Ovary (tissue), 9 donors: ENCODE measurements around the gene FHL3. TPM values are rescaled to one million over a fixed set of nuclear protein-coding genes. Genes with fewer than 3 reads are reported as not detected.

ENCODE experiments used
- DNase-seq, 5 donors: peaks; one replicate each; pipeline ENCODE4 v3.0.0-alpha.2; 2019 to 2020
- H3K27ac ChIP-seq, 2 donors: fragments of 200-600 bp; one replicate each; pipeline versions ENCODE4 v1.5.1 to v1.8.0; 2019 to 2022
- H3K27me3 ChIP-seq: fragments of 200-600 bp; one replicate; pipeline ENCODE4 v1.8.0; 2022
- H3K36me3 ChIP-seq: fragments of 200-600 bp; sonication (generic); one replicate; pipeline ENCODE4 v1.5.1; 2019
- H3K4me1 ChIP-seq: one replicate; pipeline ENCODE4 v1.8.1; 2013; ENCODE audit warnings: mild to moderate bottlenecking, moderate library complexity; ENCODE audit not compliant: insufficient read depth
- H3K4me3 ChIP-seq: fragments of 200-600 bp; sonication (generic); one replicate; pipeline ENCODE4 v1.5.1; 2017
- H3K9me3 ChIP-seq, 2 donors: fragments of 200-600 bp in 1 of 2; sonication (generic) in 1 of 2; one replicate each; pipeline versions ENCODE4 v1.5.1 to v1.8.1; 2013 to 2019; ENCODE audit warnings: mild to moderate bottlenecking in 1 of 2, moderate library complexity in 1 of 2
- CTCF ChIP-seq, 3 donors: fragments of 450-650 bp in 2 of 3; fragments of 200-600 bp in 1 of 3; IDR thresholded peaks; one replicate each; pipeline versions ENCODE4 v1.5.1 to v1.8.0; 2016 to 2022; ENCODE audit warnings: antibody characterized with exemption in 3 of 3, mild to moderate bottlenecking in 1 of 3
- EP300 ChIP-seq: sonication (generic); formaldehyde crosslinking; IDR thresholded peaks from one replicate; pipeline ENCODE4 v1.6.1; 2017; ENCODE audit warnings: antibody characterized with exemption
- POLR2A ChIP-seq: fragments of 450-650 bp; IDR thresholded peaks from one replicate; pipeline ENCODE4 v1.6.1; 2017; ENCODE audit warnings: antibody characterized with exemption, mild to moderate bottlenecking, moderate library complexity
- WGBS, 3 donors: extraction: QIAGEN DNeasy Blood & Tissue Kit in 1 of 3; methylation state at CpG; one replicate each; pipeline versions ENCODE4 v1.1.5 to v1.1.7; 2013 to 2017; 5-methylcytosine and 5-hydroxymethylcytosine counted together
- intact Hi-C, 4 donors: fragments of 100-400 bp; cut with DNase I; formaldehyde crosslinking; loops; one replicate each; pipeline versions ENCODE4 v1.11.0 to v1.15.1; 2022 to 2023
- polyA plus RNA-seq, 2 donors: library from polyadenylated mRNA; stranded (reverse); fragments of 200-250 nt in 1 of 2; fragments of 350-450 nt in 1 of 2; fragmentation: Illumina TruSeq in 1 of 2; extraction: RNeasy Lipid Tissue Mini Kit (QIAGEN cat#74804) in 1 of 2; gene quantifications; one replicate each; pipeline ENCODE4 v1.2.3, GENCODE V29; 2013 to 2014
- total RNA-seq, 7 donors: library from RNA; depleted of rRNA in 2 of 7; stranded (reverse); fragments of >200 nt in 2 of 7; fragmentation: NEBNext Ultra II Directional in 3 of 7; extraction: Animal tissue kit (Norgen Biotek cat#: 25700) in 3 of 7; gene quantifications; one replicate each; pipeline versions ENCODE4 v1.1.0 to v1.2.4, GENCODE V29; 2016 to 2023
- donor health status: DM: no; HTN: no; CAD: no; lungs with moderate emphysema.
- donor health status: DM: no; HTN: no; CAD: no.
- donor health status: Bipolar disorder and iron deficiency.
- donor health status: DM: yes; HTN: yes; CAD: no.
- donor health status: DM: no; HTN: no; CAD: no.
- donor health status: DM: yes; HTN: yes; CAD: no.

FHL3 gene
- total and polyA plus RNA-seq, 9 donors: 13.9 to 63.3 (median 28.8) TPM

GRCh38 chr1:38043036-38043747, 37.9 kb upstream of the FHL3 start:
- Histone ChIP-seq H3K4me3 (no peak overlapping the region), H3K27me3 (peaks cover 4% of the 10 kb centered on the region), H3K9me3 (no peaks in the 10 kb centered on the region), H3K36me3 (no peaks in the 10 kb centered on the region), H3K4me1 (peaks cover 12% of the 10 kb centered on the region), H3K27ac (no peak overlapping the region)
- DNase-seq: no peak
- 87 to 94% (median 89%) methylated on average over 12 of the region's 12 CpGs for WGBS, 3 donors
- no peak for TF ChIP-seq POLR2A
- TF ChIP-seq EP300: no peak
- no peak for TF ChIP-seq CTCF (IDR thresholded peaks at IDR 0.05)
- intact Hi-C loops: no loop called here

DNA sequence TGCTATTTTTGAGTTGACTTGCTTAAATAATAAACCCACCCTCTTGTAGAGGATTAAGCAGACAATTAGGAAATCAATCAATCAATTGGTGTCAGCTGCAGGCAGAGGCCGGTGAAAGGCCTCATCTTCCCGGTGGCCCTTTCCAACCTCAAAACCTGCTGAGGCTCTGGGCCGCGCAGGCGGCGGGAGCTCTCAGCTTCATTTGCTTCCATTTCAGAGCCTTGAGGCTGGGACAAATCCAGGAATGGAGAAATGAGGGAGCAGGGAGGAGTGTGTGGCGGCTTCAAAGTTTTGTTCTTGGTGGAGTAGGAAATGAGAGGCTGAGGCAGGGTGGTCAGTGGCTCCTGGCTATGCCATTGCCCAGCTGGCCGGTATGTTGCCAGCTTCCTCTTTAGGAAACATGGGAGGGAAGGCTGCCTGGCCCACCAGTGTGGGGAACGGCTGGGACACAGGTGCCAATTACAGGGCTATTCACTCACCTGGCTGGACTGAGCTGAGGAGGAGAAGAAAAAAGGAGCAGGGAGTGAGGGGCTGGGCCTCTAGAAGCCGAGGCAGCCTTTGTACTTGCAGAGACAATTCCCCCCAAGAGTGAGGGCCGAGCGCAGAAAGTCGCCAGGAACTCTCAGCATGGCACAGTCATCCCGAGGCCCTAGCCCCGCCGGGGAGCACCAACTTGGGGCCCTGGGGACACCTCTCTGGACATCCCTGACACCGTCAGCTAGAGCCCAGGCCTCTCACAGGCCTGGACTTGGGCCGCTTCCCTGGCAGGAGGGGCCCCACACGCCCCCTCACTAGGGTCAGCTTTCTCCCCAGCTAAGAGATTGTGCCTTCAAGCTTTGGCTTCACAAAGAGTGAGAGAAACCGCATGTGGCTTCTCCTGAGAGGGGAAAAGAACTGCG, 36.9 kb upstream of the FHL3 start:
- Histone ChIP-seq H3K4me3 (no peak overlapping the region), H3K4me1 (peaks cover 6% of the 10 kb centered on the region), H3K9me3 (no peaks in the 10 kb centered on the region), H3K27me3 (peaks cover 4% of the 10 kb centered on the region), H3K36me3 (no peaks in the 10 kb centered on the region), H3K27ac (no peak overlapping the region)
- 86 to 91% (median 88%) methylated on average over 21 of the region's 21 CpGs for WGBS, 3 donors
- intact Hi-C loops: no loop called here
- TF ChIP-seq POLR2A: no peak
- TF ChIP-seq CTCF (IDR thresholded peaks at IDR 0.05): no peak
- no peak for TF ChIP-seq EP300
- no peak for DNase-seq

DNA sequence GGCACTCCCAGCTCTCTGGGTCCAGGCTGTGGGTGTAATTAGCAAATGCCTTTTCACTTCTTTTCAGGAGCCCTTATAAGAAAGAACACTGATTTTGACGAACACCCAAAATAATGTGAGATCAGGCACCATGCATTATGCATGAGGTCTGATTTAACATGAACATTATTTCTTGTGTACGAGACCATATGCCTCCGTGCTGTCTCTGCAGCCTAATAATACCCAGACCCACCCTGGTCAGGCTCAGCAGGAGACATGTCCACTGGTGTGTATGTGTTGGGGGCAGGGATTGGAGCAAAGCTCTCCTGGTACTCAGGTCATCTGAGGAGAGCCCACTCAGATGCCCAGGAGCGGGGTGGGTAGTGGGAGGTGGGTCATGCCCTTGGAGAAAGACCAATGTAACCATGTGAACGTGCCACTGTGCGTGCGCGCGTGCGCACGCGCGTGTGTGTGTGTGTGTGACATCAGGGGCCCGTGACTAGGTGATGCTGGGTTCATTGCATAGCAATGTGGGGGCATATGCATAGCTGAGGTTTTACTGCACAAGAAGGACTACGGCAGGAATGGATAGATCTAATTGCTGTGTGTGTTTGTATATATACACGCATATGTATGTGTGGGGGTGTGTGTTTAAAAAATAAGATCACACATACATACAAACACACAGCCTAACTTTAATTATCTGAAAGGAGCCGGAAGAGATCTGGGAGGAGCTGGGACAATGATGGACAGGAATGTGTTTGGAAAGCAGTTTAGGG, 34.2 kb upstream of the FHL3 start:
- 79 to 86% (median 80%) methylated on average over 17 of the region's 17 CpGs for WGBS, 3 donors

More for the DNA sequence above, 34.2 kb upstream of the FHL3 start:
- intact Hi-C loops: loop anchor here in 2 of 4 donors (10.0 kb wide), 1 partner anchor 795 kb away; no protein-coding TSS in a partner anchor
- H3K9me3 ChIP-seq: no peaks in the 10 kb centered on the region
- no peak overlapping the region for H3K4me3 ChIP-seq
- H3K36me3 ChIP-seq: no peaks in the 10 kb centered on the region
- no peaks in the 10 kb centered on the region for H3K4me1 ChIP-seq
- H3K27ac ChIP-seq: no peak overlapping the region
- no peak for TF ChIP-seq POLR2A
- no peak for TF ChIP-seq CTCF (IDR thresholded peaks at IDR 0.05)
- no peak for TF ChIP-seq EP300
- H3K27me3 ChIP-seq: no peaks in the 10 kb centered on the region
- DNase-seq: no peak
